ENCODE results near the gene AURKAIP1.

Gene AURKAIP1

DNA sequence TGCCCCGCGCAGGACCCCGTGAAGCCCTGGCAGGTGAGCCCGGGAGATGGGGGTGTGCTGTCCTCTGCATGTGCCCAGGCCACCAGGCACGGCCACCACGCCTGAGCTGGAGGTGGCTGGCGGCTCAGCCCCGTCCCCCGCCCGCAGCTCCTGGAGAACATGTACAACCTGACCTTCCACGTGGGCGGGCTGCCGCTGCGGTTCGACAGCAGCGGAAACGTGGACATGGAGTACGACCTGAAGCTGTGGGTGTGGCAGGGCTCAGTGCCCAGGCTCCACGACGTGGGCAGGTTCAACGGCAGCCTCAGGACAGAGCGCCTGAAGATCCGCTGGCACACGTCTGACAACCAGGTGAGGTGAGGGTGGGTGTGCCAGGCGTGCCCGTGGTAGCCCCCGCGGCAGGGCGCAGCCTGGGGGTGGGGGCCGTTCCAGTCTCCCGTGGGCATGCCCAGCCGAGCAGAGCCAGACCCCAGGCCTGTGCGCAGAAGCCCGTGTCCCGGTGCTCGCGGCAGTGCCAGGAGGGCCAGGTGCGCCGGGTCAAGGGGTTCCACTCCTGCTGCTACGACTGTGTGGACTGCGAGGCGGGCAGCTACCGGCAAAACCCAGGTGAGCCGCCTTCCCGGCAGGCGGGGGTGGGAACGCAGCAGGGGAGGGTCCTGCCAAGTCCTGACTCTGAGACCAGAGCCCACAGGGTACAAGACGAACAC is 42.1 kb downstream of the AURKAIP1 start:
- no peak overlapping the region for H2AFZ ChIP-seq (ENCODE audit: low read depth)
- H3K27ac ChIP-seq = no peak overlapping the region
- no peaks in the 10 kb centered on the region for H4K20me1 ChIP-seq (ENCODE audit: insufficient read depth)
- no peak overlapping the region for H3K4me2 ChIP-seq
- no peak overlapping the region for H3K9ac ChIP-seq
- no peaks in the 10 kb centered on the region for H3K36me3 ChIP-seq (ENCODE audit: insufficient read depth)
- H3K4me3 ChIP-seq (IDR thresholded peaks at IDR 0.05; ENCODE audit: insufficient read depth, low read depth, low read length) = no peak overlapping the region
- TF ChIP-seq, protein P1, sequence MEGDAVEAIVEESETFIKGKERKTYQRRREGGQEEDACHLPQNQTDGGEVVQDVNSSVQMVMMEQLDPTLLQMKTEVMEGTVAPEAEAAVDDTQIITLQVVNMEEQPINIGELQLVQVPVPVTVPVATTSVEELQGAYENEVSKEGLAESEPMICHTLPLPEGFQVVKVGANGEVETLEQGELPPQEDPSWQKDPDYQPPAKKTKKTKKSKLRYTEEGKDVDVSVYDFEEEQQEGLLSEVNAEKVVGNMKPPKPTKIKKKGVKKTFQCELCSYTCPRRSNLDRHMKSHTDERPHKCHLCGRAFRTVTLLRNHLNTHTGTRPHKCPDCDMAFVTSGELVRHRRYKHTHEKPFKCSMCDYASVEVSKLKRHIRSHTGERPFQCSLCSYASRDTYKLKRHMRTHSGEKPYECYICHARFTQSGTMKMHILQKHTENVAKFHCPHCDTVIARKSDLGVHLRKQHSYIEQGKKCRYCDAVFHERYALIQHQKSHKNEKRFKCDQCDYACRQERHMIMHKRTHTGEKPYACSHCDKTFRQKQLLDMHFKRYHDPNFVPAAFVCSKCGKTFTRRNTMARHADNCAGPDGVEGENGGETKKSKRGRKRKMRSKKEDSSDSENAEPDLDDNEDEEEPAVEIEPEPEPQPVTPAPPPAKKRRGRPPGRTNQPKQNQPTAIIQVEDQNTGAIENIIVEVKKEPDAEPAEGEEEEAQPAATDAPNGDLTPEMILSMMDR (conservative IDR thresholded peaks at IDR 0.05; ENCODE audit: low read depth, low read length) = no peak
- no peaks in the 10 kb centered on the region for H3K4me1 ChIP-seq (ENCODE audit: low read depth, poor library complexity, severe bottlenecking)
- no peaks in the 10 kb centered on the region for H3K79me2 ChIP-seq (ENCODE audit: insufficient read depth, low read depth)
- no peaks in the 10 kb centered on the region for H3K27me3 ChIP-seq (ENCODE audit: insufficient read depth, low read depth)

DNA sequence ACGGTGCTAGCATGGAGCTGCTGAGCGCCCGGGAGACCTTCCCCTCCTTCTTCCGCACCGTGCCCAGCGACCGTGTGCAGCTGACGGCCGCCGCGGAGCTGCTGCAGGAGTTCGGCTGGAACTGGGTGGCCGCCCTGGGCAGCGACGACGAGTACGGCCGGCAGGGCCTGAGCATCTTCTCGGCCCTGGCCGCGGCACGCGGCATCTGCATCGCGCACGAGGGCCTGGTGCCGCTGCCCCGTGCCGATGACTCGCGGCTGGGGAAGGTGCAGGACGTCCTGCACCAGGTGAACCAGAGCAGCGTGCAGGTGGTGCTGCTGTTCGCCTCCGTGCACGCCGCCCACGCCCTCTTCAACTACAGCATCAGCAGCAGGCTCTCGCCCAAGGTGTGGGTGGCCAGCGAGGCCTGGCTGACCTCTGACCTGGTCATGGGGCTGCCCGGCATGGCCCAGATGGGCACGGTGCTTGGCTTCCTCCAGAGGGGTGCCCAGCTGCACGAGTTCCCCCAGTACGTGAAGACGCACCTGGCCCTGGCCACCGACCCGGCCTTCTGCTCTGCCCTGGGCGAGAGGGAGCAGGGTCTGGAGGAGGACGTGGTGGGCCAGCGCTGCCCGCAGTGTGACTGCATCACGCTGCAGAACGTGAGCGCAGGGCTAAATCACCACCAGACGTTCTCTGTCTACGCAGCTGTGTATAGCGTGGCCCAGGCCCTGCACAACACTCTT is 42.8 kb downstream of the AURKAIP1 start:
- H3K4me2 ChIP-seq = no peak overlapping the region
- no peaks in the 10 kb centered on the region for H3K27me3 ChIP-seq (ENCODE audit: insufficient read depth, low read depth)
- H4K20me1 ChIP-seq (ENCODE audit: insufficient read depth) = no peaks in the 10 kb centered on the region
- H3K9ac ChIP-seq = no peak overlapping the region
- H3K79me2 ChIP-seq (ENCODE audit: insufficient read depth, low read depth) = no peaks in the 10 kb centered on the region
- TF ChIP-seq, protein P1 (conservative IDR thresholded peaks at IDR 0.05; ENCODE audit: low read depth, low read length) = no peak
- no peak overlapping the region for H3K4me3 ChIP-seq (IDR thresholded peaks at IDR 0.05; ENCODE audit: insufficient read depth, low read depth, low read length)
- no peak overlapping the region for H2AFZ ChIP-seq (ENCODE audit: low read depth)
- H3K4me1 ChIP-seq (ENCODE audit: low read depth, poor library complexity, severe bottlenecking) = no peaks in the 10 kb centered on the region
- H3K27ac ChIP-seq = no peak overlapping the region
- H3K36me3 ChIP-seq (ENCODE audit: insufficient read depth) = no peaks in the 10 kb centered on the region

DNA sequence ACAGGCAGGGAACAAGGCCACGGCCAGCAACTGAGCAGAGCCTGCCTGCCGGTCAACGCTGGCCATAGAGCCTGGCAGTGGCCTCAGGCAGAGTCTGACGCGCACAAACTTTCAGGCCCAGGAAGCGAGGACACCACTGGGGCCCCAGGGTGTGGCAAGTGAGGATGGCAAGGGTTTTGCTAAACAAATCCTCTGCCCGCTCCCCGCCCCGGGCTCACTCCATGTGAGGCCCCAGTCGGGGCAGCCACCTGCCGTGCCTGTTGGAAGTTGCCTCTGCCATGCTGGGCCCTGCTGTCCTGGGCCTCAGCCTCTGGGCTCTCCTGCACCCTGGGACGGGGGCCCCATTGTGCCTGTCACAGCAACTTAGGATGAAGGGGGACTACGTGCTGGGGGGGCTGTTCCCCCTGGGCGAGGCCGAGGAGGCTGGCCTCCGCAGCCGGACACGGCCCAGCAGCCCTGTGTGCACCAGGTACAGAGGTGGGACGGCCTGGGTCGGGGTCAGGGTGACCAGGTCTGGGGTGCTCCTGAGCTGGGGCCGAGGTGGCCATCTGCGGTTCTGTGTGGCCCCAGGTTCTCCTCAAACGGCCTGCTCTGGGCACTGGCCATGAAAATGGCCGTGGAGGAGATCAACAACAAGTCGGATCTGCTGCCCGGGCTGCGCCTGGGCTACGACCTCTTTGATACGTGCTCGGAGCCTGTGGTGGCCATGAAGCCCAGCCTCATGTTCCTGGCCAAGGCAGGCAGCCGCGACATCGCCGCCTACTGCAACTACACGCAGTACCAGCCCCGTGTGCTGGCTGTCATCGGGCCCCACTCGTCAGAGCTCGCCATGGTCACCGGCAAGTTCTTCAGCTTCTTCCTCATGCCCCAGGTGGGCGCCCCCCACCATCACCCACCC is 43.7 kb downstream of the AURKAIP1 start, which contains the start of gene TAS1R3:
Gene TAS1R3, plus strand, starts transcription at position 213 of the 898 bp plus-strand sequence. Its CDS starts 66 bp downstream, at position 279.
- no peaks in the 10 kb centered on the region for H4K20me1 ChIP-seq (ENCODE audit: insufficient read depth)
- no peak within 1 kb of the TSS for H3K4me3 ChIP-seq (IDR thresholded peaks at IDR 0.05; ENCODE audit: insufficient read depth, low read depth, low read length)
- no peak within 1 kb of the TSS for H3K9ac ChIP-seq
- H3K4me1 ChIP-seq (ENCODE audit: low read depth, poor library complexity, severe bottlenecking) = peaks cover 3% of the 10 kb centered on the region
- H3K27ac ChIP-seq = no peak within 1 kb of the TSS
- H3K79me2 ChIP-seq (ENCODE audit: insufficient read depth, low read depth) = peaks cover 4% of the 10 kb centered on the region; the same call in 1 of the 2 replicates
- H3K27me3 ChIP-seq (ENCODE audit: insufficient read depth, low read depth) = no peaks in the 10 kb centered on the region
- H3K36me3 ChIP-seq (ENCODE audit: insufficient read depth) = no peaks in the 10 kb centered on the region
- H2AFZ ChIP-seq (ENCODE audit: low read depth) = no peak within 1 kb of the TSS
- TF ChIP-seq, protein P1 (conservative IDR thresholded peaks at IDR 0.05; ENCODE audit: low read depth, low read length) = no peak
- H3K4me2 ChIP-seq = no peak within 1 kb of the TSS

DNA sequence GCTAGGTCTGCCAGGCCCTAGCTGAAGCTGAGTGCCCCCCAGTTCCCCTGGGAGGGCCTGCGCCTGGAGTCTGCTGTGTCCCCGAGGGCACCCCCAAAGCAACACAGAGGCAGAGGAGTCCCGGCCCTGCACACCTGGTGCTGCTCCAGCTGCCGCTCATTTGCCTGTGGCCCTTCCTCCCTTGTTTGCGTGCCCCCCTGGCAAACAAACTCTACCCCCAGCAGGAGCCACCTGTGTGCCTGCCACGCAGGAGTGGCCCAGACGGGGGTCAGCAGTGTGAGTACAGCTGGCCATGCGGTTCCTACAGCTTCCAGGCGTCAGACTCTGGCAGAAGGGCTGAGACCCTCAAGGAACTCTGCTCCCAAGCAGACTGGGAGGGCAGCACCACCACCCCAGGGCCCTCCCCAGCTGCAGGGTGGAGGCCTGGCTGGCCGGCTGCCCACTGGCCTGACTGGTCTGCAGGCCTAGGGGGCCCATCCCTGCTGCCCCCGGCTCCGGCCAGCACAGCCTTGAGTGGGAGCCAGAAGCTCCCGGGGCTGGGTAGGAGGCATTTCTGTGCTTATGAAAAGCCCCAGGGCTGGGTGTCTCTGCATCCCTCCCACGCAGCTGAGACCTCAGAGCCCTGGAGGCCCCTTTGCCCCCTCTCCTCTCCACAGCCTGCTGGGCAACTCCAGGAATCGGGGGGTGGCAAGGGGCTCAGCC is 44.5 kb downstream of the AURKAIP1 start:
- H3K4me1 ChIP-seq (ENCODE audit: low read depth, poor library complexity, severe bottlenecking) = peaks cover 11% of the 10 kb centered on the region
- H2AFZ ChIP-seq (ENCODE audit: low read depth) = no peak overlapping the region
- no peak overlapping the region for H3K4me3 ChIP-seq (IDR thresholded peaks at IDR 0.05; ENCODE audit: insufficient read depth, low read depth, low read length)
- TF ChIP-seq, protein P1 (conservative IDR thresholded peaks at IDR 0.05; ENCODE audit: low read depth, low read length) = no peak
- no peaks in the 10 kb centered on the region for H3K36me3 ChIP-seq (ENCODE audit: insufficient read depth)
- no peak overlapping the region for H3K4me2 ChIP-seq
- no peaks in the 10 kb centered on the region for H4K20me1 ChIP-seq (ENCODE audit: insufficient read depth)
- peaks cover 5% of the 10 kb centered on the region; the same call in 1 of the 2 replicates for H3K79me2 ChIP-seq (ENCODE audit: insufficient read depth, low read depth)
- no peak overlapping the region for H3K27ac ChIP-seq
- H3K27me3 ChIP-seq (ENCODE audit: insufficient read depth, low read depth) = no peaks in the 10 kb centered on the region
- H3K9ac ChIP-seq = no peak overlapping the region

Data from KMS-11 (cell line).